Activated CD8-positive, alpha-beta memory T cell treated with anti-CD3 and anti-CD28 coated beads for 24 hours (primary cell): ENCODE results near the gene HOMER2.
A peak's percentile ranks its signal among the peaks of the same experiment; 100 is the strongest.
"Not testable (repeated sequence)": the region's sequence is repeated elsewhere in the genome, so short reads cannot be mapped to it uniquely, and the experiment has no call there.

ENCODE experiments used
- DNase-seq: peaks from one replicate; pipeline ENCODE4 v3.0.0-alpha.2; 2020

HOMER2 gene

DNA sequence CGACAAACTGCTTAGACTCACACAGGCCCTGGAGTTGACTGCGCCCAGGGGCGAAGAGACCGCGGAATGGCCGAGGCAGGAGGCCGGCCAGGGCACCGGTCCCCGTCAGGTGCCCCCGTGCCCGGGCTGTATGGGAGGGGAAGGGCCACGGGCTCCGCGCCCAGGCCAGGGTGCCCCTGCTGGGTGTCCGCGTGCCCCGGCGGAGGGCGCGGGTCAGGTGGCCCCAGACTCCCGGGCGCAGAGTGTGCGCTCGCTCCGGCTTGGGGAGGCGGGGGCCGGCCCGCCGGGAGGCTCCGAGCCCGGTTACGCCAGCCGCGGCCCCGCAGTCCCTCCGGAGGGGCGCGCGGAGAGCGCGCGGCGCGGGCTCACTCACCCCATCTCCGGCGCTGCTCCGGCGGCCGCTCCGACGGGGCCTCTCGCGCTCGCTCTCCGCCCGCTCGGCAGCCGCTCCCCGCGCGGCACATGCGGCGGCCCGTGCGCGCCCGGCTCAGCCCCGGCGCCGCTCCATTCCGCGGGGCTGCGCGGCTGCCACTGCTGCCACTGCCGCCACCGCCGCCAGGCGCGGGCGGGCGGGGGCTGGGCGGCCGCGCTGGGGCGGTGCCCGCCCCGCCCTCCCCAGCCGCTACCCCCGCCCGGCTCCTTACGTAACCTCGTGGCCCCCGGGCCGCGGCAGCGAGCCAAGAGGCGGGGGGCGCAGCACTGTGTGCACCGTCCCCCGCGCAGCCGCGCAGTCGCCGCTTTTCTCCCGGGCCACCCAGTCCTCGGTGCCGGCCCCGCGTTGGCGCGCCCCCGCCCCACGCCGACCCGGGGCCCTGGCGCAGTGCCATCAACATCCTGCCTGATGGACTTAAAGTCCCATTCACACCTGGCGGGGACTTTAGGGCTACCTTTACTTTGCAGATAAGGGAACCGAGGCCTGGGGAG, at the start of gene HOMER2:
TSS of gene HOMER2 (minus strand) at position 563 of the 924 bp plus-strand sequence. CDS start at position 378, 185 bp downstream.
- DNase-seq = peak; percentile 61

DNA sequence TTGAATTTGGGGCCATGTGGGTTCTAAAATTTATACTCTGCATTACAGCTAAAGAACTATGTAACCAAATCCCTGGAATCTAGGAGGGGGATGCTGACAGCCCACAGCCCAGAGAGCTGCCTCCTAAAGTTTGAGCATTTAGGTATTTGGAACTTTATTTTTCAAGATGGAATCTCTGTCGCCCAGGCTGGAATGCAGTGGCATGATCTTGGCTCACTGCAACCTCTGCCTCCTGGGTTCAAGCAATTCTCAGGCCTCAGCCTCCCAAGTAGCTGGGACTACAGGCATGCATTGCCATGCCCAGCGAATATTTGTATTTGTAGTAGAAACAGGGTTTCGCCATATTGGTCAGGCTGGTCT, 48.1 kb upstream of the HOMER2 start:
- DNase-seq = not testable (repeated sequence)

- DNase-seq = peak; percentile 69
These were observed 47.6 kb upstream of the HOMER2 start for GRCh38 chr15:82999905-83000671.

GRCh38 chr15:82999426-82999825, 46.9 kb upstream of the HOMER2 start:
- no peak for DNase-seq

- no peak for DNase-seq
These were observed 43.4 kb upstream of the HOMER2 start for GRCh38 chr15:82995938-82996337.

DNA sequence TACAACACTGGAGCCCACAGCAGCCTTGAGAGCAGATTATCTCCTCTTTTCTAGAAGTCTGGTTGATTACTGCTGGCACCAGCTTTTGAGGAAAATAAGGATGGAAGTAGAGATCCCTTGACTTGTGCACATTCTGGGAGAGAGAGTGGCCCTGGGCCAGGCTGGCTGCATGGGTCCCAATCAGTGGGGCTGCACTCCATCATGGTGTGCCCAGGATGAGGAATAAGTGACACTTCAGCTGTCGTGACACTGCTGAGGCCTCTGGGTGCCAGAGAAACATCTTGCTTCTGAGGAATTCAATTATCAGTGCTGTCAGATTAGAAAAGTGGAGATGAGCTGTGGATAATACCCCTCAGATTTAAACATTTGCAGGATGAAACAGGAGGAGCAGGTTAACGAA, 42.6 kb upstream of the HOMER2 start:
- no peak for DNase-seq

GRCh38 chr15:82993144-82993543, 40.6 kb upstream of the HOMER2 start:
- no peak for DNase-seq

GRCh38 chr15:82992436-82992998, 40.0 kb upstream of the HOMER2 start:
- no peak for DNase-seq

GRCh38 chr15:82986442-82986780, 33.9 kb upstream of the HOMER2 start:
- no peak for DNase-seq

DNA sequence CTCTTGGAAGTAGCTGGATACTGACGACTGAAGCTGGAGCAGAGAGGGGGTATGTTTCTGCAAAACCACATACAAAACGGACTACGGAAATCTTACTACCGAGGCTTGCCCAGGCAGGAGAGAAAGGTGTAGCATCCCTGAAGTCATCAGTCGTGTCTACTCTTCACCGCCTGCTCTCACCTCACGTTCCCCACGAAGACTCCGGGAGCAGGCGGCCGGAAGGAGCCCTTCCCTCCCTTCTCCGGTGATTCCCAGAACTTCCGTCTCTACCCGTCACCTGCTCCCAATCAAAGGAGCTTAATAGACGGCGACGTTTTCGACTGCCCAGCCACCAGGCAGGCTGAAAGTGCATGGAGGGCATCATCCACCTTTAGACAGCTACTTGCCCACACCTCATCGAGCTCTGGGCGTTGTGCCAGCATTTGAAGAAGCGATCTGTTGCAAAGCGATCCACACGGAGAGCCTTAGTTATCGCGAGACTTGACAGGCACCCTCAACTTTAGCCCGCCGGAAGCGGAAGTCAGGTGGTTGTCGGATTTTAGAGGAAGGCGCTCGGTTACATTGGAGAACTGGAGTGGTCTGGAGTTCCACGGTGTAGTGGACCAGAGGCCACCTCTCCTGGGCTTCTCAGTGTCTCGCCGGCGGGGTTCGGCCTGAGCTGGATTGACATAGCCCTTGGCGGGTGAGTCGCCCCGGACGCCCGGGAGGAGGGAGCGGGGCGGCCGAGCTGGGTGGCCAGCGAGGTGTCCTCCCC, 33.3 kb upstream of the HOMER2 start, which contains the start of gene RAMAC:
TSS of gene RAMAC (plus strand) at position 523 of the 754 bp plus-strand sequence. CDS start 2,809 bp downstream, outside the sequence.
- DNase-seq = peak; percentile 93

DNA sequence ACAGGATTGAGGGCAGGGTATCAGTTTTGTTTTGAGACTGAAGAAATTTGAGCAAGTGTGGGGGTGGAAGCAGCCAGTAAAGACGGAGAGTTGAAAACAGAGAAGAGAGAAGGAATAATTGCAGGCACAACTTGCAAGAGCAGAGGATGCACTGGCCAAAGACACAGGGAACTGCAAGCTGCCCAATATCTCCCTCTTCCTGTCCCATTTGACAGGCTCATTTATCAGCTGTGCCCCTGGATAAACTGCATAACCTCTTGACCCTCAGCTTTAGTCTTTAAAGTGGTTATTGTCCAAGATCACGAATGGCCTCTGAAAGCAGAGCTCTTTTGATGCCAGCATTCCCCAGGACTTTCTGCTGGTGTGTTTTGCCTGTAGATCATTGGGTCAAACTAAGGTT, 28.5 kb upstream of the HOMER2 start:
- DNase-seq = no peak

DNA sequence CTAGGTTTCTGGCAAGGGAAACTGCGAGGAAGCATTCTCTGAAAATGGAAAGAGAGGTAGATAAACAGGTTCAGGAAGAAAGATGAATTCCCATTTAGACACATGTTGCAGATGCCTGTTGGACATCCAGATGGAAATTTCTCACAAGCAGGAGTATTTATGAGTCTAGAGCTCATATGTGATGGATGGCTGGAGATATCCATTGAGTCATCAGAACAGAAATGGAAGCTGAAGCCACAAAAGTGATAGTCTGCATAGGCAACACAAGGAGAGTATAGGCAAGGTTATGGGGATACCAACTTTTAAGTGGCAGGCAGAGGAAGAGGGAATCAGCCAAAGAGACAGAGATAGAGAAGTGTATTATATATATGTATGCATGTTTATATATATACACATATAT, 27.2 kb upstream of the HOMER2 start:
- DNase-seq = no peak

DNA sequence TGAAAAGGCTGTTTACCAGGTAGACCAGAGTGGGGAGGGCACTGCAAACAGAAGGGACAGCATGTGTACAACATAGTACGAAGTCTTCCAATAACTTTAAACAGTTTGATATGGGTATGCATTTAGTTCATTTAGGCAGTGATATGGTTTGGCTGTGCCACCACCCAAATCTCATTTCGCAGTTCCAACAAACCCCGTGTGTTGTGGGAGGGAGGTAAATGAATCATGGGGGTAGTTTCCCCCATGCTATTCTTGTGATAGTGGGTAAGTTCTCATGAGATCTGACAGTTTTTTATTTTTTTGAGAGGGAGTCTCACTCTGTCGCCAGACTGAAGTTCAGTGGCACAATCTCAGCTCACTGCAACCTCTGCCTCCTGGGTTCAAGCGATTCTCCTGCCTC, 25.9 kb upstream of the HOMER2 start:
- no peak for DNase-seq

DNA sequence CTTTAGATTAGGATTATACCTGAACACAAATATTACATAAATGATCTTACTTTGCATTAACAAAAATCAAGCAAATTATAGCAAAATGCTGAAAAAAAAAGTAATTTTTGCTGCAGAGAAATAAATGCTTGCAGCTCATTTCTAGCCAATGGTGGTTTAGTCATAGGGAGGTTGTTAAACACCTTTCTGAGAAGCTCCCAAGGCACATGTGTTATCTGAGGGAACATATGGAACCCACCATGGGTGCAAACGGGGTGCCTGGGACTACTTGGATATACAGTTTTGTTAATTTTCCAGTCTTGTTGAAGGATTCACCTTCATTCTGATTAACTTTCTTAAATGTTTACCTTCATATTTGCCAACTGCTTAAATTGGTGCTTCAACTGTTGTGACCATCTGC, 24.6 kb upstream of the HOMER2 start:
- no peak for DNase-seq

DNA sequence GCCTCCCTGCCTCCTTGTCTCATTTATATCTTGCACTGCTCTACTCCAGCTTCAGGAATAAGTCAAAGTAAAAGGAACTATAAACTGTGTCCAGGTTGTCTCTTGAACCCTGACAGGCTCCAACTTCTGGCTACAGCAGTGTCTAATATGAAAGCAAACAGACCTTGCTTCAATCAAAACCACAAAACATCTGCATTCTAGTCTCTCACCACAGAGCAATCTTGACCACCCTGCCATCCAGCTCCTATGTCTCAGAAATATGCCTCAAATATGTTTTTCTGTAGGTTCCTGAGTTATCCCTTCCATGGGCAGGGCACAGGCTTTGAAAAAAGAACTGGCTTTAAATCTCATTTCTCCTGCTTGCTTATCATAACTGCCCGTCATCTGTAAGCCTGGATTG, 20.5 kb upstream of the HOMER2 start:
- DNase-seq = no peak

GRCh38 chr15:82971218-82971984, 18.9 kb upstream of the HOMER2 start:
- no peak for DNase-seq

- no peak for DNase-seq
These were observed 18.2 kb upstream of the HOMER2 start for GRCh38 chr15:82970696-82971095.

- DNase-seq = no peak
These were observed 17.7 kb upstream of the HOMER2 start for GRCh38 chr15:82970078-82970686.

- DNase-seq = no peak
These were observed 16.8 kb upstream of the HOMER2 start for GRCh38 chr15:82969353-82969752.

GRCh38 chr15:82968066-82968465, 15.5 kb upstream of the HOMER2 start:
- DNase-seq = no peak

DNA sequence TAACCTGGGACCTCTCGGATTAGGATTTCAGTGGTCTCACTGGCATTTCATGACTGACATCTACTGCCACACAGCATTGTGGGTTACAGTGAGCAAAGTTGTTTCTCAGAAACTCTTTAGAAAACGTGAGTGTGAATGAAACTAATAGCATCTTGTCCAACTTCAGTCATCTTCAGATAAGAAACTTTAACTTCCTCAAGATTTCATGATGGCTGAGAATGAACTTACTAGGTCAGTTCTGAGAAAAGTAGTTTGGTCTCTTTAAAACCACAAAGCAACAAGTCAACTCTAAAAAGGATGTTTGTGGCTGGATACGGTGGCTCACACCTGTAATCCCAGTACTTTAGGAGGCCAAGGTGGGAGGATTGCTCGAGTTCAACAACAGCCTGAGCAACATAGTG, 14.2 kb upstream of the HOMER2 start:
- no peak for DNase-seq

- no peak for DNase-seq
These were observed 12.4 kb upstream of the HOMER2 start for GRCh38 chr15:82964890-82965289.
